Mammary epithelial cell (primary cell): ENCODE results near the gene MACROD1.

Experiments
- EZH2 ChIP-seq: IDR thresholded peaks from 2 replicates; pipeline ENCODE4 v1.6.1; 2012; ENCODE audit warnings: low read length, inconsistent platforms, borderline replicate concordance
- TF ChIP-seq, protein P1 (sequence below), 2 donors: IDR thresholded peaks in 1 of 2; conservative IDR thresholded peaks in 1 of 2; 2 replicates each; pipeline ENCODE4 v1.5.1; 2011 to 2012; ENCODE audit warnings: inconsistent platforms in 2 of 2, low read length in 2 of 2, mild to moderate bottlenecking in 2 of 2, control low read depth in 1 of 2, low read depth in 1 of 2; ENCODE audit not compliant: insufficient read depth in 1 of 2; ENCODE audit errors: extremely low read depth in 1 of 2

DNA sequence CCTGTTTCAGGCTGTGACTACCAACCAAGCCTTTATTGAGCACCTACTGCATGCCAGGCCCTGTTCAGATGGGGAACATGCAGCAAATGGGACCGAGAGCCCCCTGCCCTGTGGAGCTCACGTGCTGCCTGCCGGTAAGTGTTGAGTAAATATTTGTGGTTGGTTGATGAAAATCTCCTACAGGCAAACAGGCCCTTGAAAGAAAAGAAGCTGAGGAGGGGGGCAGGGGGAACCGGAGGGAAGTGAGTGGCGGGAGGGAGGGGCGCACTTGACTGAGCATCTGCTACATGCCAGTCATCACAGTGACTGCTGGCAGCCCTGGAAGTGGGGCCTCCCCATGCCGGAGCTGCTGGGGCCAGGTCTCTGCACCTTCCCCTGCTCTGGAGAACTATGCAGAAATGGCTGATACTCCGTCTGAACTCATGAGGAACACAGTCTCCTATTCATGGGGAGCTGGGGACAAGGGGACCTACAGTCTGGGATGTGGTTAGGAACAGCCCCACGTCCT, 34.2 kb downstream of the MACROD1 start:
- no peak for TF ChIP-seq EZH2
- TF ChIP-seq, protein P1, sequence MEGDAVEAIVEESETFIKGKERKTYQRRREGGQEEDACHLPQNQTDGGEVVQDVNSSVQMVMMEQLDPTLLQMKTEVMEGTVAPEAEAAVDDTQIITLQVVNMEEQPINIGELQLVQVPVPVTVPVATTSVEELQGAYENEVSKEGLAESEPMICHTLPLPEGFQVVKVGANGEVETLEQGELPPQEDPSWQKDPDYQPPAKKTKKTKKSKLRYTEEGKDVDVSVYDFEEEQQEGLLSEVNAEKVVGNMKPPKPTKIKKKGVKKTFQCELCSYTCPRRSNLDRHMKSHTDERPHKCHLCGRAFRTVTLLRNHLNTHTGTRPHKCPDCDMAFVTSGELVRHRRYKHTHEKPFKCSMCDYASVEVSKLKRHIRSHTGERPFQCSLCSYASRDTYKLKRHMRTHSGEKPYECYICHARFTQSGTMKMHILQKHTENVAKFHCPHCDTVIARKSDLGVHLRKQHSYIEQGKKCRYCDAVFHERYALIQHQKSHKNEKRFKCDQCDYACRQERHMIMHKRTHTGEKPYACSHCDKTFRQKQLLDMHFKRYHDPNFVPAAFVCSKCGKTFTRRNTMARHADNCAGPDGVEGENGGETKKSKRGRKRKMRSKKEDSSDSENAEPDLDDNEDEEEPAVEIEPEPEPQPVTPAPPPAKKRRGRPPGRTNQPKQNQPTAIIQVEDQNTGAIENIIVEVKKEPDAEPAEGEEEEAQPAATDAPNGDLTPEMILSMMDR (conservative IDR thresholded peaks at IDR 0.05 in 1 of 2, IDR thresholded peaks at IDR 0.05 in 1 of 2; ENCODE audit: extremely low read depth in 1 of 2, insufficient read depth in 1 of 2, low read depth in 1 of 2, low read length in 2 of 2): no peak
